Panc1 (cell line): ENCODE measurements around the gene UNC13A.

Source experiments
- POLR2AphosphoS5 ChIP-seq: IDR thresholded peaks from 2 replicates; pipeline ENCODE4 v1.6.1; 2012; ENCODE audit warnings: mild to moderate bottlenecking, low read depth, low read length, moderate library complexity
- SIN3A ChIP-seq: IDR thresholded peaks from 2 replicates; pipeline ENCODE4 v1.6.1; 2012; ENCODE audit warnings: low read depth, mild to moderate bottlenecking, low read length, moderate library complexity, borderline replicate concordance; ENCODE audit not compliant: insufficient read depth
- TF ChIP-seq, protein P1 (sequence below): fragments of 450-650 bp; IDR thresholded peaks from 2 replicates; pipeline ENCODE4 v1.5.1; 2017; ENCODE audit warnings: mild to moderate bottlenecking
- TF ChIP-seq, protein P2 (sequence below), 2 experiments: IDR thresholded peaks; 2 replicates each; pipeline ENCODE4 v1.6.1; 2011 to 2012; ENCODE audit warnings: low read depth in 2 of 2, control low read depth in 1 of 2, low read length in 1 of 2, mild to moderate bottlenecking in 1 of 2, moderate library complexity in 1 of 2; ENCODE audit not compliant: insufficient read depth in 1 of 2

DNA sequence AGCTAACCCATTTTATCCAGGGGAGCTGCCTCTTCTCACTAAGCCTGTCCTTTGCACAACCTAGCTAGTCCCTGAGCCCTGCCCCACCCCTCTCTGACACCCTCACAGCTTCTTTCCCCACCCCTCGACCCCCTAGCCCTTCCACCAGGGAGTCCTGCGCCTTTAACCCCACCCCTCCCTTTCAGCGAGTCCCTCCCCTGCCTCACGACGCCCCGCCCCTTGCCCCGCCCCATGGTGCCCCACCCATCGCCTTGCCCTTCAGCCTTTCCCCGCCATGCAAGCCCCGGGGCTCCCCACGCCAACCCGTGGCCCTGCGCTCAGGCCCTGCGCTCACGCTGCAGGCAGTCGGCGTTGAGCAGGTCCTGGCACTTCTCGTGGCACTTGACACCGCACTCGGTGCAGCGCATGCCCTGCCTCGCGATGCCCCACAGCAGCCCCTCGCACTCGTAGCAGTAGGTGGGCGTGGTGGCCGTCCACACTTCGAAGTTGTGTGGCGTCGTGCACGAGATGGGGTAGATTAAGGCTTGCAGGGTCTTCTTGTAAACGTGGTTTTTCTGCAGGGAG, 40.0 kb downstream of the UNC13A start:
- TF ChIP-seq, protein P1, sequence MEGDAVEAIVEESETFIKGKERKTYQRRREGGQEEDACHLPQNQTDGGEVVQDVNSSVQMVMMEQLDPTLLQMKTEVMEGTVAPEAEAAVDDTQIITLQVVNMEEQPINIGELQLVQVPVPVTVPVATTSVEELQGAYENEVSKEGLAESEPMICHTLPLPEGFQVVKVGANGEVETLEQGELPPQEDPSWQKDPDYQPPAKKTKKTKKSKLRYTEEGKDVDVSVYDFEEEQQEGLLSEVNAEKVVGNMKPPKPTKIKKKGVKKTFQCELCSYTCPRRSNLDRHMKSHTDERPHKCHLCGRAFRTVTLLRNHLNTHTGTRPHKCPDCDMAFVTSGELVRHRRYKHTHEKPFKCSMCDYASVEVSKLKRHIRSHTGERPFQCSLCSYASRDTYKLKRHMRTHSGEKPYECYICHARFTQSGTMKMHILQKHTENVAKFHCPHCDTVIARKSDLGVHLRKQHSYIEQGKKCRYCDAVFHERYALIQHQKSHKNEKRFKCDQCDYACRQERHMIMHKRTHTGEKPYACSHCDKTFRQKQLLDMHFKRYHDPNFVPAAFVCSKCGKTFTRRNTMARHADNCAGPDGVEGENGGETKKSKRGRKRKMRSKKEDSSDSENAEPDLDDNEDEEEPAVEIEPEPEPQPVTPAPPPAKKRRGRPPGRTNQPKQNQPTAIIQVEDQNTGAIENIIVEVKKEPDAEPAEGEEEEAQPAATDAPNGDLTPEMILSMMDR = no peak
- TF ChIP-seq POLR2AphosphoS5 (no peak), SIN3A (no peak)
- TF ChIP-seq, protein P2, sequence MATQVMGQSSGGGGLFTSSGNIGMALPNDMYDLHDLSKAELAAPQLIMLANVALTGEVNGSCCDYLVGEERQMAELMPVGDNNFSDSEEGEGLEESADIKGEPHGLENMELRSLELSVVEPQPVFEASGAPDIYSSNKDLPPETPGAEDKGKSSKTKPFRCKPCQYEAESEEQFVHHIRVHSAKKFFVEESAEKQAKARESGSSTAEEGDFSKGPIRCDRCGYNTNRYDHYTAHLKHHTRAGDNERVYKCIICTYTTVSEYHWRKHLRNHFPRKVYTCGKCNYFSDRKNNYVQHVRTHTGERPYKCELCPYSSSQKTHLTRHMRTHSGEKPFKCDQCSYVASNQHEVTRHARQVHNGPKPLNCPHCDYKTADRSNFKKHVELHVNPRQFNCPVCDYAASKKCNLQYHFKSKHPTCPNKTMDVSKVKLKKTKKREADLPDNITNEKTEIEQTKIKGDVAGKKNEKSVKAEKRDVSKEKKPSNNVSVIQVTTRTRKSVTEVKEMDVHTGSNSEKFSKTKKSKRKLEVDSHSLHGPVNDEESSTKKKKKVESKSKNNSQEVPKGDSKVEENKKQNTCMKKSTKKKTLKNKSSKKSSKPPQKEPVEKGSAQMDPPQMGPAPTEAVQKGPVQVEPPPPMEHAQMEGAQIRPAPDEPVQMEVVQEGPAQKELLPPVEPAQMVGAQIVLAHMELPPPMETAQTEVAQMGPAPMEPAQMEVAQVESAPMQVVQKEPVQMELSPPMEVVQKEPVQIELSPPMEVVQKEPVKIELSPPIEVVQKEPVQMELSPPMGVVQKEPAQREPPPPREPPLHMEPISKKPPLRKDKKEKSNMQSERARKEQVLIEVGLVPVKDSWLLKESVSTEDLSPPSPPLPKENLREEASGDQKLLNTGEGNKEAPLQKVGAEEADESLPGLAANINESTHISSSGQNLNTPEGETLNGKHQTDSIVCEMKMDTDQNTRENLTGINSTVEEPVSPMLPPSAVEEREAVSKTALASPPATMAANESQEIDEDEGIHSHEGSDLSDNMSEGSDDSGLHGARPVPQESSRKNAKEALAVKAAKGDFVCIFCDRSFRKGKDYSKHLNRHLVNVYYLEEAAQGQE (IDR thresholded peaks at IDR 0.05; ENCODE audit: insufficient read depth in 1 of 2, low read depth in 2 of 2, low read length in 1 of 2) = no peak
